ENCODE results near the gene MROH7.

MROH7 gene

DNA sequence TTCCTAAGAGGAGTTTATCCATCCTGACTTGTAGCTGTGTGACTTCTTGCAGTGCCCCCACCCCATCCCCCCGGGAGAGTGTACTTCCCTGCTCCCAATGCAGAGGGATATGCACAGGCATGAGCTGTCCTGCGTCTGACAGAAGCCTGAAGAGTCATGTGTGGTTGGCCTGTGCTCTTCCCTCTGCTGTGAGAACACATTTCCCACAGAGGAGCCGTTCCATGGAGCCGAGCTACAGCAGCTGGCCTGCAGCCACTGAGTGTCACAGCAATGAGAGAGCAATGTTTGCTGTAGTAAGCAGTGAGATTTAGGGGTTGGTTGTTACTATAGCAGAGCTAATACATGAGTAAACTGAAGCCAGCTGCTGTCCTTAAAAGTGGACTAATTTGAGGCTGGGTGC, 100.7 kb downstream of the MROH7 start:
- no peak overlapping the region for H3K4me3 ChIP-seq (ENCODE audit: control insufficient read depth, low read depth, low read length)
- TF ChIP-seq, protein P1, sequence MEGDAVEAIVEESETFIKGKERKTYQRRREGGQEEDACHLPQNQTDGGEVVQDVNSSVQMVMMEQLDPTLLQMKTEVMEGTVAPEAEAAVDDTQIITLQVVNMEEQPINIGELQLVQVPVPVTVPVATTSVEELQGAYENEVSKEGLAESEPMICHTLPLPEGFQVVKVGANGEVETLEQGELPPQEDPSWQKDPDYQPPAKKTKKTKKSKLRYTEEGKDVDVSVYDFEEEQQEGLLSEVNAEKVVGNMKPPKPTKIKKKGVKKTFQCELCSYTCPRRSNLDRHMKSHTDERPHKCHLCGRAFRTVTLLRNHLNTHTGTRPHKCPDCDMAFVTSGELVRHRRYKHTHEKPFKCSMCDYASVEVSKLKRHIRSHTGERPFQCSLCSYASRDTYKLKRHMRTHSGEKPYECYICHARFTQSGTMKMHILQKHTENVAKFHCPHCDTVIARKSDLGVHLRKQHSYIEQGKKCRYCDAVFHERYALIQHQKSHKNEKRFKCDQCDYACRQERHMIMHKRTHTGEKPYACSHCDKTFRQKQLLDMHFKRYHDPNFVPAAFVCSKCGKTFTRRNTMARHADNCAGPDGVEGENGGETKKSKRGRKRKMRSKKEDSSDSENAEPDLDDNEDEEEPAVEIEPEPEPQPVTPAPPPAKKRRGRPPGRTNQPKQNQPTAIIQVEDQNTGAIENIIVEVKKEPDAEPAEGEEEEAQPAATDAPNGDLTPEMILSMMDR (IDR thresholded peaks at IDR 0.05; ENCODE audit: control insufficient read depth, insufficient read depth, low read depth, low read length, missing control alignments): no peak
- no peak for DNase-seq (ENCODE audit: low read depth)

GRCh38 chr1:54743416-54744226, 102.0 kb downstream of the MROH7 start:
- TF ChIP-seq, protein P1 (IDR thresholded peaks at IDR 0.05; ENCODE audit: control insufficient read depth, insufficient read depth, low read depth, low read length, missing control alignments): no peak
- no peak overlapping the region for H3K4me3 ChIP-seq (ENCODE audit: control insufficient read depth, low read depth, low read length)
- DNase-seq (ENCODE audit: low read depth): no peak

- TF ChIP-seq, protein P1 (IDR thresholded peaks at IDR 0.05; ENCODE audit: control insufficient read depth, insufficient read depth, low read depth, low read length, missing control alignments): no peak
- DNase-seq (ENCODE audit: low read depth): no peak
- H3K4me3 ChIP-seq (ENCODE audit: control insufficient read depth, low read depth, low read length): no peak overlapping the region
These were observed 103.1 kb downstream of the MROH7 start for GRCh38 chr1:54744696-54745095.

DNA sequence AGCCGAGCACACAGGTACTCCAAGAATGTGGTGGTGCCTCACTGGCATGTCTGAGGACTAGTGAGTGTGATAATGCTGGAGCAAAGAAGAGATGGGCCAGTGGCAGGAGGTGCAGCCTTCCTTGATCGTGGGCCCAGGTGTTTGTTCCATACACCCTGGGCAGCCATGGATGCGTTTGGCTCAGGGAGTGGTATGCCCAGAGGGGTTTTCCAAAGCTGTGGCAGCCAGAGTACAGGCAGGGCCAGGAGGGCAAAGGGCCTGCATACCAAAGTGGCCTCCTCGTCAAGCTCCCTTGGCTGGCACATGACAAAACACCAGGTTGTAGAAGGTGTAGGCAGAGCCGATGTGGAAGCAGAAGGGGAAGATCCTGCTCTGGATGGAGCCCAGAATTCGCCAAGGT, 103.7 kb downstream of the MROH7 start:
- TF ChIP-seq, protein P1 (IDR thresholded peaks at IDR 0.05; ENCODE audit: control insufficient read depth, insufficient read depth, low read depth, low read length, missing control alignments): no peak
- DNase-seq (ENCODE audit: low read depth): no peak
- no peak overlapping the region for H3K4me3 ChIP-seq (ENCODE audit: control insufficient read depth, low read depth, low read length)

DNA sequence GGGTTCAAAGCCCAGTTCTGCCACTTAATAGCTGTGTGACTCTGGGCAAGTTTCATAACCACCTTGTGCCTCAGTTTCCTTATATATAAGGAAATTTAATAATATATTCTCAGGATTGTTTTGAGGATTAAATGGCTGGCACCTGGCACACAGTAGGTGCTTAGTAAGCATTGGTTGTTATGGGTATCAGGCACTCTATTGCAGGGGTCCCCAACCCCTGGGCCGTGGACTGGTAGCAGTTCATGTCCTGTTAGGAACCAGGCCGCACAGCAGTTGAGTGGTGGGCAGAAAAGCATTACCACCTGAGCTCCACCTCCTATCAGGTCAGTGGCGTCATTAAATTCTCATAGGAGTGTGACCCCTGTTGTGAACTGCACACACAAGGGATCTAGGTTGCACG, 104.3 kb downstream of the MROH7 start:
- DNase-seq (ENCODE audit: low read depth): no peak
- TF ChIP-seq, protein P1 (IDR thresholded peaks at IDR 0.05; ENCODE audit: control insufficient read depth, insufficient read depth, low read depth, low read length, missing control alignments): no peak
- H3K4me3 ChIP-seq (ENCODE audit: control insufficient read depth, low read depth, low read length): no peak overlapping the region

- TF ChIP-seq, protein P1 (IDR thresholded peaks at IDR 0.05; ENCODE audit: control insufficient read depth, insufficient read depth, low read depth, low read length, missing control alignments): no peak
- DNase-seq (ENCODE audit: low read depth): no peak
- H3K4me3 ChIP-seq (ENCODE audit: control insufficient read depth, low read depth, low read length): no peak overlapping the region
These were observed 106.7 kb downstream of the MROH7 start for GRCh38 chr1:54748094-54748835.

All from AG09309 (cell line).